Dermis microvascular lymphatic vessel endothelial cell (primary cell): ENCODE results near the gene PI16. TPM values are rescaled to one million over a fixed set of nuclear protein-coding genes. Genes with fewer than 3 reads are reported as not detected.

Experiments used
- DNase-seq, 2 donors: peaks; one replicate each; pipeline versions ENCODE4 v3.0.0 to v3.0.0-alpha.2; 2010; ENCODE audit warnings: low read depth in 2 of 2
- total RNA-seq: library from RNA; depleted of rRNA; stranded (reverse); fragments of >200 nt; gene quantifications from 2 replicates; pipeline ENCODE4 v1.2.1, GENCODE V29; 2014

PI16 gene
- total RNA-seq, 1 donor from 2014 or later = 0.13 TPM

GRCh38 chr6:36957773-36958271 is 3.3 kb downstream of the PI16 start:
- DNase-seq = no peak

DNA sequence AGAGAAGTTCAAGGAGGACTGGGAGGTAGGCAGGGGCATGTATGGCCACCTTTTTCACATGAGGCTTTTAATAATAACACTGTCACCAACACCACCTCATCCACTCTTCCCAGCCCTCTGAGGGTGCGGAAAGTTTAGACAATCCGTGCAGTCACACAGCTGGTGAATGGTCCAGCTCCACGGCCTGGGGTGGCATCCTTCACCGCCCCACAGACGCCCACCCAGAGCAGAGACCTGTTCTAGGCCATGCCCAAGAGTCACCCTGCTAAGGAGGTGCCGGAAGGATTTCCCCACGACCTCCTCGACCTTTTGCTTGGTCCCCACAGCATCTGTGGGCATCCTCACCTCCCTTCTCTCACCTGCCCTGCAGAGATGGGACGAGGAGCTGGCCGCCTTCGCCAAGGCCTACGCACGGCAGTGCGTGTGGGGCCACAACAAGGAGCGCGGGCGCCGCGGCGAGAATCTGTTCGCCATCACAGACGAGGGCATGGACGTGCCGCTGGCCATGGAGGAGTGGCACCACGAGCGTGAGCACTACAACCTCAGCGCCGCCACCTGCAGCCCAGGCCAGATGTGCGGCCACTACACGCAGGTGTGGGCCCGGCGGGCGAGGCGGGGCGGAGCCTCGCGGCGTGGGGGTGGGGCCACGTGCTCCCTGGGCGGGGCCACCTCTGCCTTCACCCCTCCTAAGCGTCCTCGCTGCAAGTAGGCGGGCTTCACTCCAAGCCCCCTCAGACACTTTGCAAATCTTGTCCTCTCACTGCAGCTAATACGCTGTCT is 4.4 kb downstream of the PI16 start:
- no peak for DNase-seq

DNA sequence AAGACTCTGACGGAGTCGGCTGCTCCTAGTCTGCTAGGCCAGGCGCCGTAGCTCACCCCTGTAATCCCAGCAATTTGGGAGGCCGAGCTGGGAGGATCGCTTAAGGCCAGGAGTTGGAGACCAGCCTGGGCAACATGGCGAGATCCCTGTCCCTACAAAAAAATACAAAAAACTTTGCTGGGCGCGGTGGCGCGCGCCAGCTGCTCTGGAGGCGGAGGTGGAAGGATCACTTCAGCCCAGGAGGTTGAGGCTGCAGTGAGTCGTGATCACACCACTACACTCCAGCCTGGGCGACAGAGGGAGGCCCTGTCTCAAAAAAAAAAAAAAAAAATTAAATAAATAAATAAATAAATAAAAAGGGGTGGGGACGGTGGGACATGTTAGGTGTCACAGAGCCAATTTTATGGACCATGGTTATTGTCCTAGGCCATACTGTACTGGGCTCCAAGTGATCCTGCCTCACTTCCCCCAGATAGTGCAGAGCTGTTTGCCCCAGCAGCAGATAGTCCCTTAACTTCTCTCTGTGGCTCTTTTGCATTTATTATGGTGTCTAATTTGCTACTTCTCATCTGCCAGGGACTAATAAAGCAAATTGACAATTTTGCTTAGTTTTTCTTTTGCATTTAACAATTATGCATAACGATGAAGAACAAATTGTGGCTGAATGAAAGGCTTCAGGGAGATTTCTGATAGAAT is 5.2 kb downstream of the PI16 start:
- no peak for DNase-seq

DNA sequence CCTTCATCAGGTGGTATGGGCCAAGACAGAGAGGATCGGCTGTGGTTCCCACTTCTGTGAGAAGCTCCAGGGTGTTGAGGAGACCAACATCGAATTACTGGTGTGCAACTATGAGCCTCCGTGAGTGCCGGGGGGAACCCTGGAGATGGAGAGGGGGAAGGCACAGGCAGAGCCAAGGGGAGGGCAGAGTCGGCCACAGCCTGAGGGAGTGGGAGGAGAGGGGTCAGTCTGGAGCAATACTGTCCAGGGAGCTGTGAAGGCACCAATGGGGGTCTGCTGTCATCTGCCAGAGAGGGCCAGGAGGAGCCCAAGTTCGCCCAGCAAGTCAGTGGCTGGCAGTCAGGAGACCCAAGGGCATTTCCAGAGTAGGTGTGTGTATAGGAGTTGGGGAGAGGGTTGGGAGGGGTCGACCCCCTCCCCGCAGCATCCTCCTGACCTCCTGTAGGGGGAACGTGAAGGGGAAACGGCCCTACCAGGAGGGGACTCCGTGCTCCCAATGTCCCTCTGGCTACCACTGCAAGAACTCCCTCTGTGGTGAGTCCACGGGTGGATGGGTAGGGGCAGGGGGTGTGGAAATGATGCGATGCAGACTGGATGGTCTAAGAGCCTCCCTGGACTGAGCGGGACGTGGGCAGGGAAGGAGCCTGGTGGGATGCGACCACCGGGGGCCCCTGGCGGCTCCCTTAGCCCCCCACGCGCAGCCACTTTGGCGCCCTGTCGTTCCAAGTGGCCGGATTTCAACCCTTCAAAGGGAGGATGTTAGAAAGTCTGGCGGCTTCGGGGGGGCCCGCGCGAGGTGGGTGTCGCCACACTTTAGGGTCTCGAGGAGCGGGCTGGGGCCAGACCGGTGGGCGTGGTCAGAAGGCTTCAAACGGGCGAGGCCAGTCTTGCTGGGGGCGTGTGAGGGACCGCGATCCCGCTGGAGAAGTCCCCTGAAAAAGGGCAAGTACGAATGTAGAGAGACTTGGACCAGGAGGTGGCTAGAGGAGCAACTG is 7.2 kb downstream of the PI16 start:
- DNase-seq = no peak

DNA sequence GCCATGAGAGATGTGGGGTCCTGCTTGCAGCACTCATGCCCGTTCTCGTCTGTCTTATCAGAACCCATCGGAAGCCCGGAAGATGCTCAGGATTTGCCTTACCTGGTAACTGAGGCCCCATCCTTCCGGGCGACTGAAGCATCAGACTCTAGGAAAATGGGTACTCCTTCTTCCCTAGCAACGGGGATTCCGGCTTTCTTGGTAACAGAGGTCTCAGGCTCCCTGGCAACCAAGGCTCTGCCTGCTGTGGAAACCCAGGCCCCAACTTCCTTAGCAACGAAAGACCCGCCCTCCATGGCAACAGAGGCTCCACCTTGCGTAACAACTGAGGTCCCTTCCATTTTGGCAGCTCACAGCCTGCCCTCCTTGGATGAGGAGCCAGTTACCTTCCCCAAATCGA is 8.3 kb downstream of the PI16 start:
- no peak for DNase-seq

- DNase-seq = no peak
Measured at GRCh38 chr6:36963451-36964290, 9.1 kb downstream of the PI16 start.

- DNase-seq = no peak
Measured at GRCh38 chr6:36964349-36964748, 9.8 kb downstream of the PI16 start.

- no peak for DNase-seq
Measured at GRCh38 chr6:36964908-36965307, 10.4 kb downstream of the PI16 start.

DNA sequence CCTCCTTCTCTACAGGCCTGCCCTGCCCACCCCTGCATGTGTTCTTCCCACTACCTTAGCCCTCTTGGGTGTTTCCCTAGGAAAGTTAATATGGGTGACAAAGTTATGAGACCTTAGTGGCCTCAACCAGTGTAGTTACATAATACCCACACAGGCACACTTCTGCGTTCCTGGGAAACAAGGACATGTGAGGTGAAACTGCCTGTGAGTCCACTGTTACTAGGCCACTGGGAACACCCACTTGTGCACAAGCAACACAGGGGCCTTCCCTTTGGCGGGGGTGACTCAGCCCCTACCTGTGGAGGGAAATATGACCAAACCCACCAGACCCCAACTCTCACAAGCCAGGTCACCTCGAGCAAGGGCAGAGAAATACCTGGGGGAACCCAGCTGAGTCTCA is 12.8 kb downstream of the PI16 start:
- no peak for DNase-seq

GRCh38 chr6:36967757-36968156 is 13.2 kb downstream of the PI16 start:
- DNase-seq = no peak

- no peak for DNase-seq
Measured at GRCh38 chr6:36968266-36968977, 13.9 kb downstream of the PI16 start.

- DNase-seq = no peak
Measured at GRCh38 chr6:36969240-36969691, 14.7 kb downstream of the PI16 start.

DNA sequence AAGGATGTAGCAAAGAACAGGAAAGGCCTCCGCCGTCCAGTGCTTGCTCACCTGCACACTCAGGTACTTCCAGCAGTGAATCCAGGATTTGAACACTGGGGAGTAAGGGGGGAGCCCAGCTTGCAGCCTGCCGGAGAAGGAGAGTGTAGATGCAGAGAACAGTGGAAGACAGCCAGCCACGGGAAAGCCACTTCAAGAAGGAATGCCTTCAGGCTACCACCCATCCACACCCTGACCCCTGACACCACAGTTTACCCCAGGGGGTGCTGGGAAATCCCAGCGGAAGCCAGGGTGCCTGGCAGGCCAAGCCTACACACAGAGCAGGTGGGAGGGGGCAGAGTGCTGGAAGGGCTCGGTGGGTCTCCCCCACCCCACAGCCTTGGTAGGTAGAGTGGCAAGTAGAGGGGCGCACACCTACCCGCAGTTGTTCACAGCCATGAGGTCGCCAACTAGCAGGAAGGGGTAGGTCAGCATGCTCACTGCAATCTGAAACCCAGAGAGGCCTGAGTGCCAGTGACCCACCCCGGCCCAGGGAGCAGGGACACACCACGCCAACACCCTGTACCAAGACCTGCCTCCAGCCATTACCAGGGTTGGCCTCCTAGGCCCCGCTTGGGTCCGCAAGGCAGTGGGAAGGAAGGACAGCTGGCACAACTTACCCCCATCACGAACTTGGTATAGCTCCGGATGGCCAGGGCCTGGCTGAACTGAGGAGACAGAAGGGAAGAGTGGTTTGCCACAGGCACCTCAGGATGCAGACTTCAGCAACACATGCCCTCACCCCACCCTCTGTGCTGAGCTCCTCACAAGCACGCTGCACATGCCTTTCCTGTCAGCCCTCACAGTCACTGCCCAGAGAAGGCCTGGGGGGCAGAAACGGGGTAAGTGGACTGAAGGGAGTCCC is 15.7 kb downstream of the PI16 start:
- DNase-seq = no peak

- DNase-seq = no peak
Measured at GRCh38 chr6:36970892-36971842, 16.6 kb downstream of the PI16 start.

DNA sequence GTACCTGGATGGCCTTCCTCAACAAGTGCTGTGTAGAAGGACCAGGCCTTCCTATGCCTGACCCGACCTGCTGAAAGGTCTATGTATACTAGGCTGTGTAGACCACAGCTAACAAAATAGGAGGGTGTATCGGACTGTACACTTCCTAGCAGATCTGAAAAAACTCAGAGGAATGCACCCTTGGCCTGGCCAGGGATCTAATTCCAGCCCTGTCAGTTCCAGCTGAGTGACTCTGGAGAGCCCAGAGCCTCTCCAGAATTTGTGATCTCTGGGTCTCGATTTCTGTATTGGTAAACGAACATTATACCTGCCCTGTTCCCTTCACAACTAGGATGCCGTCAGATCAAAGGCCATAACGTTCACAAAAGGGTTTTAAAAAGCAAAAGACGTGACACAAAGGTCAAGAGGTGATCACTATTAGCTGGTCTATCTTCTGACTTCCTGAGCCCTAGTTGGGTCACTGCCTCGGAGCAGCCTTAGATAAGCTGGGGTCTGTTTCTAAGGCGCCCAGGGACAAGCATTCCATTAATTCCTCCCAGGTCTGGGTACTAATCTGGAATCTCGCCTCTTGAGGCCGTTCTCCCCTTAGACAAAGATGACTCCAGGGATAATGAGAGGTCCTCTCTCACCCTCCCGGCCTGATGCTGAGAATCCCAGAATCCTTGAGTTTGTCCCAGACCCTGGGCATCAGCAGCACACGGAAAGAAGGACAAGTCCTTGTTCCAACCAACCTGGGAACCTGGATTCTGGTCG is 17.6 kb downstream of the PI16 start:
- DNase-seq = no peak

DNA sequence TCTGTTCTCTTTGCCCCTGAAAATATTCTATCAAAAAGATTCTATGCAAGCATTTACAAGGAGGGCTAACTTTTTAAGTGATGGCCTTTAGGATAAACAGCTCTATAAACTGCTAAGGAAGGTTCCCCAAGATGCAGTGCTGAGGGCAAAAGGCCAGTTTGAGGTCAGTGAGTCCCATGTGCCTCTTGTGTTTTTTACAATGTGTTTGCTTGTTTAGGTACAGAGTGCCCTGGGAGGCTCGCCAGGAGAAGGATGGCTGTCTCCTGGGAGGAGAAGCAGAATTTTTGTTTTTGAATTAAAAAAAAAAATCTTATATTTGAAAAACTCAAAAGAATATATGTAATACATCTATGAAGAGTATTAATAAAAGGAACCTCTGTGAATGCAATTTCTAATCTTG is 18.7 kb downstream of the PI16 start:
- DNase-seq = no peak

- no peak for DNase-seq
Measured at GRCh38 chr6:36973647-36974046, 19.1 kb downstream of the PI16 start.
